Right lobe of liver (tissue), 4 donors: ENCODE data around the gene PEA15.
A peak's percentile ranks its signal among the peaks of the same experiment; 100 is the strongest.

Experiments
- POLR2A ChIP-seq: fragments of 450-650 bp; IDR thresholded peaks from one replicate; pipeline ENCODE4 v1.6.1; 2017; ENCODE audit warnings: antibody characterized with exemption, mild to moderate bottlenecking
- TF ChIP-seq, protein P1 (sequence below), 4 donors: fragments of 200-600 bp in 3 of 4; fragments of 450-650 bp in 1 of 4; IDR thresholded peaks; one replicate each; pipeline versions ENCODE4 v1.5.1 to v1.8.0; 2016 to 2022; ENCODE audit warnings: antibody characterized with exemption in 4 of 4, mild to moderate bottlenecking in 2 of 4
- donor health status: DM: no; HTN: no; CAD: no.
- donor health status: DM: no; HTN: no; CAD: no.
- donor health status: DM: no; HTN: yes; CAD: no.

- no peak for TF ChIP-seq POLR2A
- TF ChIP-seq, protein P1, sequence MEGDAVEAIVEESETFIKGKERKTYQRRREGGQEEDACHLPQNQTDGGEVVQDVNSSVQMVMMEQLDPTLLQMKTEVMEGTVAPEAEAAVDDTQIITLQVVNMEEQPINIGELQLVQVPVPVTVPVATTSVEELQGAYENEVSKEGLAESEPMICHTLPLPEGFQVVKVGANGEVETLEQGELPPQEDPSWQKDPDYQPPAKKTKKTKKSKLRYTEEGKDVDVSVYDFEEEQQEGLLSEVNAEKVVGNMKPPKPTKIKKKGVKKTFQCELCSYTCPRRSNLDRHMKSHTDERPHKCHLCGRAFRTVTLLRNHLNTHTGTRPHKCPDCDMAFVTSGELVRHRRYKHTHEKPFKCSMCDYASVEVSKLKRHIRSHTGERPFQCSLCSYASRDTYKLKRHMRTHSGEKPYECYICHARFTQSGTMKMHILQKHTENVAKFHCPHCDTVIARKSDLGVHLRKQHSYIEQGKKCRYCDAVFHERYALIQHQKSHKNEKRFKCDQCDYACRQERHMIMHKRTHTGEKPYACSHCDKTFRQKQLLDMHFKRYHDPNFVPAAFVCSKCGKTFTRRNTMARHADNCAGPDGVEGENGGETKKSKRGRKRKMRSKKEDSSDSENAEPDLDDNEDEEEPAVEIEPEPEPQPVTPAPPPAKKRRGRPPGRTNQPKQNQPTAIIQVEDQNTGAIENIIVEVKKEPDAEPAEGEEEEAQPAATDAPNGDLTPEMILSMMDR (IDR thresholded peaks at IDR 0.05), result peak in 1 of 4 donors; percentile 21
Measured at GRCh38 chr1:160163615-160164014, 41.6 kb upstream of the PEA15 start.
